Activated gamma-delta T cell treated with Interleukin-2 at 50 U/mL for 16 hours (primary cell): ENCODE measurements around the gene ANKRD33B.
"Not testable (repeated sequence)": the region's sequence is repeated elsewhere in the genome, so short reads cannot be mapped to it uniquely, and the experiment has no call there.

ENCODE experiments used
- DNase-seq: peaks from one replicate; pipeline ENCODE4 v3.0.0-alpha.2; 2020

ANKRD33B gene

GRCh38 chr5:10662661-10663488 is 99.0 kb downstream of the ANKRD33B start:
- DNase-seq = no peak

- DNase-seq = no peak
These were observed 99.8 kb downstream of the ANKRD33B start for GRCh38 chr5:10663489-10664179.

GRCh38 chr5:10664180-10664769 is 100.4 kb downstream of the ANKRD33B start:
- not testable (repeated sequence) for DNase-seq

GRCh38 chr5:10665799-10666198 is 101.9 kb downstream of the ANKRD33B start:
- no peak for DNase-seq

- DNase-seq = no peak
These were observed 102.8 kb downstream of the ANKRD33B start for GRCh38 chr5:10666531-10667299.

GRCh38 chr5:10667431-10668057 is 103.7 kb downstream of the ANKRD33B start:
- no peak for DNase-seq

GRCh38 chr5:10668697-10669096 is 104.8 kb downstream of the ANKRD33B start:
- DNase-seq = no peak

- DNase-seq = no peak
These were observed 106.1 kb downstream of the ANKRD33B start for GRCh38 chr5:10669983-10670382.

GRCh38 chr5:10671041-10672008 is 107.5 kb downstream of the ANKRD33B start:
- no peak for DNase-seq

GRCh38 chr5:10672146-10673016 is 108.5 kb downstream of the ANKRD33B start:
- DNase-seq = no peak

GRCh38 chr5:10673017-10673389 is 109.1 kb downstream of the ANKRD33B start:
- DNase-seq = no peak

GRCh38 chr5:10673407-10673806 is 109.5 kb downstream of the ANKRD33B start:
- DNase-seq = no peak

GRCh38 chr5:10674096-10674495 is 110.2 kb downstream of the ANKRD33B start:
- no peak for DNase-seq

- DNase-seq = no peak
These were observed 110.7 kb downstream of the ANKRD33B start for GRCh38 chr5:10674582-10674981.

GRCh38 chr5:10675177-10675700 is 111.4 kb downstream of the ANKRD33B start:
- DNase-seq = no peak

- DNase-seq = no peak
These were observed 112.4 kb downstream of the ANKRD33B start for GRCh38 chr5:10676224-10676623.

GRCh38 chr5:10676946-10677345 is 113.1 kb downstream of the ANKRD33B start:
- DNase-seq = no peak

GRCh38 chr5:10677533-10677932 is 113.7 kb downstream of the ANKRD33B start:
- DNase-seq = no peak

GRCh38 chr5:10678244-10678643 is 114.4 kb downstream of the ANKRD33B start:
- DNase-seq = no peak

- no peak for DNase-seq
These were observed 115.6 kb downstream of the ANKRD33B start for GRCh38 chr5:10679336-10679988.
